ENCODE measurements around the gene PNPLA2.
A peak's percentile ranks its signal among the peaks of the same experiment; 100 is the strongest.

The PNPLA2 gene

DNA sequence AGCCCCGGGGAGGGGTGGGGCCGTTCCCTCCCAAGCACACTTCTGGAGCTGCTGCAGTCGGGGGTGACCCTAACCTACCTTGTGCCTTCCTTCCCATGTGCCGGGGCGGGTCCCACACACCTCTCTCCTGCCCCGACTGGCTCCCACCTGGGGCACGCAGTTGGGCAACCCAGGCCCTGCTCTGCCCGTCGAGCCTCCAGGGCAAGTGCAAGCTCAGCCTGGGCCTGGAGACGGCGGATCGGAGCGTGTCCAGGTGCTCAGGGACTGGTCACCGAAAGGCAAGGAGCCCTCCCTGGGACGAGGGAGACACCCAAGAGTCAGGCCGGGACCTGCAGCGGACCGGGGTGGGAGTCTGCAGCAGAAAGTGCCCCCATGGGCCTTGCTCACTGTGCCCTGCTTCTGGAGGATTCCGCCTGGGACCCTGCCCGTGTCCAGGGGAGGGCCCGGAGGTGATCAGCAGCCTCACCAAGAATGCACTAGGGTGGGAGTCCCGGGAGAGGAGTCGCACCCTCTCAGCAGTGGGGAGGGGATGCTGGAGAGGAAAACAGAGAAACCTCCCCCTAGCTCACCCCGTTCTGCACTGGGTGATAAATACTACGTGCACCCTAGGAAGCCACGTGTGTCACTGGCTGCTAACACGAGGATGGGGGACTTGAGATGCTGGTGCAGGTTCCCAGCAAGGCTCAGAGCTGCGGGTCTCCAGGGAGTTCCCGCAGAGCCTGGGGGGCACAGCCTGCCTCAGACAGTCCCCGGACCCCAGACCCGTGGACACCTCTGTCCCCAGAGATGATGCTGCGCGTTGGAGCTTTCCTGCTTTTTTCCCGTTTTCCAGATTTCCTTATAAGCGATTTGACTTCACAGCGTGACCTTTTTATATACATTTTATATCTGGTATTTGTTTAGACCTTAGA lies 36.2 kb upstream of the PNPLA2 start:
- no peak for DNase-seq (ENCODE audit: low read depth, low spot score)
- H3K27ac ChIP-seq = no peak overlapping the region

DNA sequence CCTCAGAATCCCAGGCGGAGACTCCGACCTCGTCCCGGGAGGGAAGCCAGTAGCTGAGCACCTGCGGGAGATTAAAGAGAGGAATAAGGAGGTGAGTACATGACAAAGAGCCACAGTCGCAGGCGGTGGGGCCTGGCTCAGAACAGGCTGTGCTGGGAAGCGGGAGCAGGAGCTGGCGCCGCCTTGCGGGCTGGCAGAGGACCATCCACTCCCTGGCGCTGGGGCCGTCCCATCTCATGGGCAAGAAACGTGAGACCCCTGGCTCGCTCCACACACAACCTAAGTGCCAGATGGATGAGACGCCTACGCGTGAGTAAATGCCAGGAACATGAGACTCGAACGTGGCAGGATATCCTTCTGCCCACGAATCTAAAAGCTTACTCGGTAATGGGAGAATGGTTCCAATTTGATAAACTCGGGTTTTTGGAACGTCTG lies 35.1 kb upstream of the PNPLA2 start:
- DNase-seq (ENCODE audit: low read depth, low spot score) = no peak
- H3K27ac ChIP-seq = no peak overlapping the region

DNA sequence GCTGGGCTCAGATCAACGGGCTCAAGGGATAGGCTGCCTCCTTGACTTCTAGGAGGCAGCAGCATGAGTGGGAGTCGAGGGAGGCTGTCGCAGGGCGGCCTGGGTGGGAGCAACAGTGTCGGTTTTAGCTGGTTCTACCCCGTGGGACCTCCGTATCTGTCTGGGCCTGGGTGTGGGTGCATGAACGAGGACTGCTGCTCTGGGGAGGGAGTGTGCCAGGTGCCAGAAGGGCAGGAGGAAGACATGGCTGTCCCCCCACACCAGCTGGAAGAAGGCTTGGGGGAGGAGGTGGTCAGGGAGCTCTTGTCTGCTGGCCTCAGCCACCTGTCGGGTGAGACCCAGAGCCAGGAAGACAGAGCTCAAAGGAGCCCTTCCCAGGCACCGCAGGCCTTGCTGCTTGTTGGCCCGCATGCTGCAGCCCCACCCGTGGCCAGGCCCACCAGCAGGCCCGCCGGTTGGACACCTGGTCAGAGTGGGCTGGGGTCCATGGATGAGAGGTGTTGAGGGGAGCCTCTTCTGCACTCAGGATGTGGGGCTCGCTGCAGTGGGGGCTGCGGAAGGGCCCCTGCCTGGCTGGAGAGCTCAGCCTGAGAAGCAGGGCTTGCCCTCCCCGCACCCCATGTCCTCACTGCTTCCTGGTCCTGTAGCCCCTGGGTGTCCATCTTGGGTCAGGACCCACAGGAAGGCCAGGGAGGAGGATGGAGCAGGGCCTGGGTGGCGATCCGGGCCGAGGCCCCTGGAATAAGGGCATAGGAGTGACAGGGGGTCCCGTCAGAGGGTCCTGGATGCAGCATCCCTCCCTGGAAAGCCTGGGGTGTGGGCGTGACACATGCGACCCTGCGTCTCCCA lies 32.3 kb upstream of the PNPLA2 start:
- no peak overlapping the region for H3K27ac ChIP-seq
- DNase-seq (ENCODE audit: low read depth, low spot score) = no peak

DNA sequence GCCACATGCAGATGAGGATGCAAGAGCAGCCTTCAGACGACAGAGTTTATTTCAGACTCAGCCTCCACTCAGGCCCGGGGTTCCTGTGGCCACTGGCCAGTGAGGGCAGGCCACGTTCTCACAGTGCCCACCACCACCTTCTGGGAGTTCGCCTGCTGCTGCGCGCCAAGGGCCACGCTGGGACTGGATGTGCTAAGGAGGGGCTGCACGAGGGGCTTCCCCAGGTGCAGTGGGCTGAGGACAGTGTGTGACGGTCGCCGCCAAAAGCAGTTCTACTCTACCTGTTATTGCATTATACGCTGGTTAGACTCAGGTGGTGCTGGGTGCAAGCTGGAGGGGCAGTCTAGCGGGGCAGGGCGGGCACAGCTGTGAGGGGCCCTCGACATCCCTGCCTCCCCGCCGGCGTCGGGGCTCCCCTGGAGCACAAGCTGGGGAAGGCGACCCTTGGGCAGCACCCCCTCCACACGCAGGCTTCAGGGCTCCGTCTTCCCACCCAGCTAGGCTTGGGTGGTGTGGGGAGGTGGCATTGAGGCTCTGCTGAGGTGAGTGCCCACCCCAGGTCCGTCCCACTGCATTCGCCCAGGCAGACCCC lies 31.5 kb upstream of the PNPLA2 start:
- no peak for DNase-seq (ENCODE audit: low read depth, low spot score)
- no peak overlapping the region for H3K27ac ChIP-seq

DNA sequence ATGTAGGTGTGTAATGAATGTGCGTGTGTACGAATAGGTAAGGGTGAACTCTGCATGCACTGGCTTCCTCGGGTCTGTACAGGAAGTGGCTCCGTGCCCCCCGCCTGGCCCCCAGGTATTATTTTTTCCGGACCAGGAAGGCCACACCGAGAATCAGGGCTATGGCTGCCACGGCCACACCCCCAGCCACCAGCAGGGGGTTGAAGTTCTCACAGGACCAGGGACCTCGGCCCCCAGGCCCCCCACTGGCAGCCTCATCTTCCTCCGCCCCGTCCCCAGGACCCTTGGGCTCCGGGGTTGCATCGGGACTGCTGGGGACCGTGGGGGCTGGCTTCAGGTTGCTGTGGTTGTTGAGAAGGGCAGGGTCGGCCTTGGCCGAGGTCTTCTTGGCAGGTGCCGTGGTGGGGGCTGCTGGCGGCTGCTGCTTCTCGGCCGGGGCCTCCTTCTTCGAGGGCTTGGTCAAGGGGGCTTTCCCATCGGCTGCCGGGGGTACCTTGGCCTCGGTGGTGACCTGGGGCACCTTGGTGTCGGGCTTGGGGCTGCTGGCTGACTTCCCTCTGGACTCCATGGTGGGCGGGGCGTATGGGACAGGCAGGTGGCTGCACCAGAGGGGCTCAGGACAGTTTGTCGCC lies 30.6 kb upstream of the PNPLA2 start:
- no peak overlapping the region for H3K27ac ChIP-seq
- DNase-seq (ENCODE audit: low read depth, low spot score) = no peak

DNA sequence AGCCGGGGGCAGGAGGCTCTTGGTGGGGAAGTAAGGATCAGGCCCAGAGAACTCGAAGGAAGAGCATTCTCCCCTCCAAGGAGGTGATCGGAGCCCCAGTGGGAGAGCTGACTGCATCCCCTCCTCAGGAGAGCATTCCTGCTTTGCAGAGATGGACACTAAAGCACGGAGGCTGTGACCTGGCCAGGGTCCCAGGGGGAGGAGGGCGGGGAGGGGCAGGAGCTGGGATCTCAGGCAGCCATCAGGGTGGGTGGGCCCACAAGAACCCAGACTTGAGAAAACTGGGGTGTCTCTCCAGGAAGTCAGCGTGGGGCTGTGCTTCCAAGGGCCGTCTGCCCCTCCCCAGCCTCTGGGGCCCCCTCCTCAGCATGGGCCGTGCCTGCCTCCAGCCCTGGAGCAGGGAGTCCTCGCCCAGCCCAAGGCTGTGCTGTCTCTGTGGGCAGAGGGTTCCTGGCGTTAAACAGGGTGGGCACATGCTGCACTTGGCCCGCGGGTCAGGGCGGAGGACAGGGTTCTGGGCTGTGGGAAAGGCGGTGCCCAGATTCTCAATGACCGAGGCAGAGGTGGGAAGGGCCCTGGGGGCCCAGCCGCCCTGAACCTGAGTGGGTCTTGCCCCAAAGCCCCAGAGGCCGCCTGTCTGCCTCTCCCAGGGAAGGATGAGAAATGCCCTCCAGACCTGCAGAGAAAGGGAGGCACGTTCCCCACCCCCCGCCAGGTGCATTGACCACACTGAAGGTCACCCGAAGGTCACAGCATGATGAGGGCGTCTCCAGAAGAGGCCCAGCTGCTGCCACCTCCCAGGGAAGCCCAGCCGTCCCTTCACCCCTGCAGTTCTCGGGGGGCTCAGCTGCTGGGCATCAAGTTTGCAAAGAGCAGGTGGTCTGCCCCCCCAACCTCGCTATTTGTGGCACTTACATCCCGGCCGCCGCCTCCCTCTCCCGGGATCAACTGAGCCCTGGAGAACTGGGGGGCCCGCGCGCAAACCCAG lies 29.5 kb upstream of the PNPLA2 start:
- DNase-seq (ENCODE audit: low read depth, low spot score) = no peak
- H3K27ac ChIP-seq = no peak overlapping the region

DNA sequence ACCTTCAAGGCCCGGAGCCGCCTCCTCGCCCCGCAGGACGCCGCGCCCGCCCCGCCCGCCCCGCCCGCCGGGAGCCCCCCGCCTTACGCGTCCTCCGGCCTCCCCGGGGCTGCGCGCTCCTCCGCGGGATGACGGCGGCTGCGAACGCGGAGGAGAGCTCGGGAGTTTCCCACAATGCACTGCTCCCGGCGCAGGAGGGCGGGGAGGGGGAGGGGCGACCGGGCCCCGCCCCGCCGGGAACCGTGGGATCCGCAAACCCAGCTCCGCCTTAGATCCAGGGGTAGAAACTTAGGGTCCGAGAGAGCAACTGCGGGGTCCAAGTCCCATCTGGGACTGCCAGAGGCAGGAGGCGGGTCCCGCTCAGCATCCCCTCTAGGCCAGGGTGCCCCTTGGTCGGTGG lies 28.8 kb upstream of the PNPLA2 start, which contains the start of gene CEND1:
Gene CEND1 (minus strand): TSS at position 148 of the 400 bp plus-strand sequence. CDS start 1,514 bp downstream, outside the sequence.
- no peak for DNase-seq (ENCODE audit: low read depth, low spot score)
- no peak within 1 kb of the TSS for H3K27ac ChIP-seq

DNA sequence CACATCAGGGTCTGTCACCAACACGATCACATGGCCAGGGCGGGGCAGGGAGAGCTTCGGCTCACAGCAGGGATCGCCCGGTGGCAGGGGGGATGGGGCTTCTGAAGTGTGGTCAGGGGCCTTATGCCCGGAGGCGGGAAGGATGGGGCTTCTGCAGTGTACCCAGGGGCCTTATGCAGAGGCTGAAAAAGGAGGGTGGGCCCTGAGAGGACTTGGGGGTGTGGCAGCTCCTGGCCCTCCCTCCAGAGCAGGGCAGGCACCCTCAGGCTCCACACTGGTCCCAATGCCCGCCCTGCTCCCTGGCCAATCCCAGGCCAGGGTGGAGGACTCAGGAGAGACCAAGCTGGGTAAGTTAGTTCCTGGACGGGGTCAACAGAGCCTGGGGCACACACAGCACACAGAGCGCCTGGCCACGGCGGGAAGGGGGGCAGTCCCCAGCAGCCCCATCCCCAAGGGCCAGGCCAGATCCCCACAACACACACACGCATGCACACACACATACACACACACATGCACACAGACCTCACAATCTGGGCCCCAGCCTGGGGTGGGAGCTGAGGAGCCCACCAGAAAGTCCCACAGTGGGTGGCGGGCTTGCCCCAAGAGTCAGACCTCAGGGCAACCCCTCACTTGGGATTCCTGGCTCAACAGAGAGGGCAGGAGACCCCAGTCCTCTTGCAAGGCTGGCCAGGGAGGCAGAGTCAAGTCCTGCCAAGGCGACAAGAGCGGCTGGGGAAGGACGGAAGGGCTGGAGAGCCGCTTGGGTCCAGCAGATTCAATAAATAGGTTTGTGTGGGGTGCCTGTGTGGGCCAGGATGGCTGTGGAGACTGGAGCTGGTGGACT lies 27.8 kb upstream of the PNPLA2 start:
- no peak for DNase-seq (ENCODE audit: low read depth, low spot score)
- no peak overlapping the region for H3K27ac ChIP-seq

DNA sequence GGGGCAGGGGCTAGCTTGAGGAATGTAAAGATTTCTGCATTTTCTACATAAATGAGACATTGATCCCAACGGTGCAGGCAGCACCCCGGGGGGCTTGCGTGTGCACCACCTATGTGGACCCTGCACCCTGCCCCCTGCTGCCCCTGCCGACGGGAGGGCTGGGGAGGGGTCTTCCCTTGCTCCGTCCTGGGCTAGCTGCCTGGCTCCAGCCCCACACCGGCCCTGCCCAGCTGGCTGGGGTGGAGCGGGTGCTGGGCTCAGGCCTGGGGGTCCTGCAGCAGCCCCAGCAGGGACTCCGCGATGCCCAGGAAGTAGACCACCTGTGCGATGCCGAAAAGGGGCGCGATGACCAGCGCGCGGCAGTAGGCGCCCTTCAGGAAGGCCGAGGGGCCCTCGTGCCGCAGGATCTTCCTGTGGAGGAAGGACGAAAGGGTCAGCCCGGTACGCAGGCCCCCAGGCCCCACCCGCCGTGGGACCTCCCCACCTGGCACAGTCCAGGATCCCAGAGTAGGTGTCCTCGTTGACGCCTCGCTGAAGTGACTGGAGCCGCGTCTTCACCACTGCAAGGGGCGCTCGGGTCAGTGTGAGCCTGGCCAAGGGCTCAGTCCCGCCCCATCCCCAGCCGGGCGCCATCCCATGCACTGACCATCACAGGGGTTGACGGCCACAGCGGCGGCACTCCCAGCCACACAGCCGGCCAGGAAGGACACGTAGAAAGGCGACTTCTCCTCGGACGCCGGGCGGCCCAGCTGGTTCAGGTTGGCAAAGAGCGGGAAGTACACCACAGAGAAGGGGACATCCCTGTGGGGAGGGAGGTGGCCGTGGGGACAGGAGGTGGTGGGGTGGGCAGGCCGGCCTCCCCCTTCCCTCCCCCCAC lies 26.8 kb upstream of the PNPLA2 start:
- no peak for DNase-seq (ENCODE audit: low read depth, low spot score)
- H3K27ac ChIP-seq = no peak overlapping the region

DNA sequence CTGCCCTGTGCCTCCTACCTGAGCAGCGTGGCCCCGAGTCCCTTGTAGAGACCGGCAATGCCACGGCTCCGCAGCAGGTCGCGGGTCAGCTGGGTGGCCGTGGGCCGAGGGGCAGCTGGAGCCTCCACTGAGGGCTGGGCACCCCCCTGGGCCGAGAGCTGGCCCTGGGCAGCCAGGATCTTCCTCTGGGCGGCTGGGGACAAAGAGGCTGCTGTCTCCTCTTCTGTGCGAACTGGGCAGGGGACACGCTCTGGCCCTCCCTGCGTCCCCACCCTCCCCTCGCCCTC lies 26.2 kb upstream of the PNPLA2 start:
- no peak for DNase-seq (ENCODE audit: low read depth, low spot score)
- no peak overlapping the region for H3K27ac ChIP-seq

DNA sequence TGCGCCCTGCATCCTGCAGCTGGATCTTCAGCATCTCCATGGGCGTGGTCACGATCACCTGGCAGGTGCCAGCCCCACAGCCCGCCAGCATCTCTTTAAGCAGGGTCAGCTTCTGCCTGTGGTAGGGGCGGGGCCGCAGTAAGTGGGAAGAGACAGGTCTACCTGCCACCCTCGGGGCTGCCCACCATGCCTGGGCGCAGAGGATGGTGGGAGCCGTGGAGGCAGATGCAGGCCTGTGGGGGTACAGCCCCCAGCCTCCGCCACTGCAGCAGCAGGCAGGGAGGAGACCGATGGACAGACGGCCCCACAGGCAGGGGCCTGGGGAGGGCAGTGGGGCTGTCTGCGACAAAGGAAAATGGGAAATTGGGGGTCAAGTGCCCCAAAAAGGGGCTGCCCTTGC lies 25.8 kb upstream of the PNPLA2 start:
- DNase-seq (ENCODE audit: low read depth, low spot score) = no peak
- H3K27ac ChIP-seq = no peak overlapping the region

DNA sequence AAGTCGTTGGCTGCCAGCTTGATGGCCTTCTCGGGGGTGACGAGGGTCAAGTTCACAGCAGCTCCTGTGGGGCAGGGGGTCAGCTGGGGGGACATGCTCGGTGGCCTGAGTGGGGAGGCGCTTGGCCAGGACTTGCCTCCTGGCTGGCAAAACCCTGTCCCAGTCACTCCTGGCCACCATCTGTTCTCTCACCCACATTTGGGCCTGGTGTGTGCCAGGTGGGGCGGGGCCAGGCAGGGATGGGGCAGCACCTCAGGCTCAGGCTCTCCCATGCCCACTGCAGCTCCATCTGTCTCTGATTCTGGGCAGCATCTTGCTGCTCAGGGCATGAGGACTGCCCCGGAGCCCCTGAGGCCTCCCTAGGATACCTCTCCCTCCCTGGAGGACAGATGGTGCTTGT lies 25.2 kb upstream of the PNPLA2 start:
- no peak overlapping the region for H3K27ac ChIP-seq
- DNase-seq (ENCODE audit: low read depth, low spot score) = no peak

DNA sequence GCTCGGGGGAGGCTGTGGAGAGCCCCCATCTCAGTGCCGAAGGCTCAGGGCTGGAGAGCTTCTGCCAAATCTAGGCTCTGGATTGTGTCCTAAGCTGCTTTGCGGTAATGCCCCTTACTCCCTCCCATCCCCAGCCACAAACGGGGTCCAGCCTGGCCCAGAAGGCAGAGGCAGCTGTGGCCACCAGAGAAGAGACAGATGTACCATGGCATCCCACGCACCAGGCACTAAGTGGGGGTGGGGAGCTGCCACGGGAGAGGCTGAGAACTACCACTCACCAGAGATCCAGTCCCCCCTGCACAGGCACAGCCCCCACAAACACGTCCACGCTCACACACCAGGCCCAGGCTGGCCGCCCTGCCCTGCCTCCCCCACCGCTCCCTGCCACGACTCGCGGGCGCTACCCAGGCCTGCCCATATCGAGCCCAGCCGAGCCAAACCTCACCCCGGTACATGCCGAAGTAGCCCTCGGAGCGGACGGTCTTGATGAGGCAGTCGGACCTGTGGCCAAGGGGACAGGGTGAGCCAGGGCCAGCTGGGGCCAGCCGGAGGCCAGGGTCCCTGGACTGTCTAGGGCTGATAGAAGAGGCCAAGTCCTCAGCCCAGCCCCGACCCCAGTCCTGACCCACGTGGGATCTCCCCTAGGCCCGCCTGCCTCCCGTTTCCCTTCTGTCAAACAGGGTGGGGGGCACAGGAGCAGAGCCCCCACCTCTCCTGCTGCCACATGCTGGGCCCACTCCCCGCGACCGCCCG lies 24.5 kb upstream of the PNPLA2 start:
- H3K27ac ChIP-seq = no peak overlapping the region
- no peak for DNase-seq (ENCODE audit: low read depth, low spot score)

DNA sequence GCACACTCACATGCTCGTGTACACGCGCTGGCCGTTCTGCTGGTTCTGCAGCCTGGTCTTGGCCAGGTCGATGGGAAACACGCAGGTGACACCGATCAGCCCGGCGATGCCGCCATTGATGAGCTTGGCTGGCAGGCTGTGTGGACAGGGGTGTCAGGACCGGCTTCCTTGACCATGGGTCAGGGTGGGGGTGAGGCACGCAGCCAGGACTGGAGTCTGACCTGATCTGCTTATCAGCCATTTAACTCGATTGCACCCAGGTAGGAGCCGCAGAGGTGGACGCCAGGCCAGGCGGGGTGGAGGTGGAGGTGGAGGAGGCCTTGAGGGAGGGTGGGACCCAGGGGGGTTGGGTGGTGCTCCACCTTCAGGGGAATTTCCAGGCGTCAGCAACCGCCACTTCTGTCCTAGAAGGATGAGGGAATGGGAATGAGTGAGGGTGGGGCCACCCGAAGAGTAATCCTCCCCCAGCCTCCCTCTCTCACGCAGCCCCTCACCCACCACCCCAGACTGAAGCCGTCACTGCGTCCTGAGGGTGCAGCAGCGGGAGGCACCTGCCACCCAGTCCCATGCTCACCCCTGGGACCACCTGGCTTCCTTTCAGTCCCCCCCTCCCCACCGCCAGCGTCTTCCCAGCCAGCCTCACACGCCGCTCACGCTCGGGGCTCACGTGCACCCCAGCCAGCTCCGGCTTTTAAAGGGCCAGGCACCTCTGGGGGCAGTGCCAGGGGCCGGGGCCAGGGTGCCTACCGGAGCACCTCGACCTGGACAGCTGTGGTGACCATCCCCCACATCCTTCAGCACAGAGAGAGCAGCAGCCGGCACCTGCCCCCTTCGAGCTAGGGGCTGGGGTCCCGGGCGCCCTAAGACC lies 23.7 kb upstream of the PNPLA2 start:
- no peak overlapping the region for H3K27ac ChIP-seq
- no peak for DNase-seq (ENCODE audit: low read depth, low spot score)

DNA sequence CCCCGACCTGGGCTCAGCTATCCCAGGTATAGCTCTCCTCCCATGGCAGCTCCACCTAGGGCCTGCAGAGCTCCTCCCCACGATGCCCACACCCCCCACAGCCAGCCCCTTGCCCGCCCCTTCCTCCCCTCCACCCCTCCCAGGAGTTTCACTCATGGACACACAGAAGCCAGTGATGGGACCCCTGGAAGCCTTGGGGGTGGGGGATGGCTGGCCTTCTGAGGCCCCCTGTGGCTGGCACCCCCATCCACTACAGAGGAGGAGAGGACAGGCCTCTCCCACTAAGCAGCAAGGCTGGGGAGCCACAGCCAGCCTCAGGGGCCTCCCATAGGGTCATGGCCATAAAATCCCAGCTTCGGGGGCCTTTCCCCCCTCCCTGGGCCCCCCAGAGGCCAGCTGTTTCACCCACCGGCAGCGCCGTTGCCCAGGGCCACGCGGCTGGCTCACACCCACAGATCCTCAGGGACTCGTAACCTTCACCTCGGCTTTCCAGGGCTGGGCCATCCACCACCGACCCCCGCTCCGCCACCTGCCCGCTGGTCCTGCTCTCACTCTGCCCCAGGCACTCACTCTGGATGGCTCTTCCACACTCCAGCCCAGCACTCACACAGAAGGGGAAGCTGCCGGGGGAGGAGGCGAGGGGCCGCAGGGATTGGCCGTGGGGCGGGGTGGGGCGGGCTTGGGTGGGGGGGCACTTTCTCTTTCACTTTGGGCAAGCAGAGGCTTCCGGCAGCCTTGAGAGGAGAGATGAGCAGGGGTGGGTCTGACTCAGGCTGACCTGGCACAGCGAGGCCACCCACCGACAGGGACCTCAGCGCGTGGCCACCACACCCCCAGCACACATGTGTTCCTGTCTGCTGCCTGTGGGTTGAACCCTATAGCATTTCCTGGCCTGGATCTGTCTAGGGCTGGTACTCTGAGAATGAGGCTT lies 22.8 kb upstream of the PNPLA2 start:
- no peak for DNase-seq (ENCODE audit: low read depth, low spot score)
- peak overlapping the region; percentile 70 for H3K27ac ChIP-seq

All from epithelial cell of prostate (primary cell).